Stimulated activated CD4-positive, alpha-beta T cell treated with anti-CD3 and anti-CD28 coated beads, Interleukin-12 subunit alpha, Interleukin-12 subunit beta, amount 100 ng/mL, for 24 hours (primary cell): ENCODE measurements around the gene KCNC4.
A peak's percentile ranks its signal among the peaks of the same experiment; 100 is the strongest.

Experiments used
- DNase-seq, 2 experiments: peaks; one replicate each; pipeline ENCODE4 v3.0.0-alpha.2; 2020; ENCODE audit warnings: low read depth in 2 of 2

The KCNC4 gene

DNA sequence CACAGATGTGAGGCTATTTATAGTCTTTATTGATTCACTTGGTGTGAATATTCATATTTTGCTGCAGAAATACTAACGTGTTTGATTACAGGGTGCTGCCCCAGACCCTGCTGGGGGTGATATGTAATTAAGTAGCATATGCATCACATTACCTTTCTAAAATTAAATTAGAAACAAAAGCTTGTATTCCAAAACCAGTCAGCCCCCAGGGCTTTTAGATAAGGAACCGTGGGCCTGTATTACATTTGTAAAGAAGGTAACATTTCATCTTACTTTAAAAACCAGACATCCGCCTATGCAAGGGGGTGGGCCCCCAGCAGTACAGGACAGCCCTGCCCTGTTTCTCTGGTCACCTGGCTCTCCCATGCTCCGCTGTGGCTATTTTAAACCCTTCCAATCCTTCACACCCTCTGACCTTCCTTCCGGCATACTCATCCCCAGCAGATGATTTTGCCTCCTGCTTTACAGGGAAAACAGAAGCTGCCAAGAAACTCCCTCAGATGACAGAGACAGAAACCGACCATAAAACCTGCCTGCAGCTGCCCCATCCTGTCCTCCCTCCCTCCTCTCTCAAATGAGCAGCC is 22.0 kb upstream of the KCNC4 start:
- no peak for DNase-seq

- no peak for DNase-seq
Measured at GRCh38 chr1:110189181-110189580, 20.9 kb upstream of the KCNC4 start.

DNA sequence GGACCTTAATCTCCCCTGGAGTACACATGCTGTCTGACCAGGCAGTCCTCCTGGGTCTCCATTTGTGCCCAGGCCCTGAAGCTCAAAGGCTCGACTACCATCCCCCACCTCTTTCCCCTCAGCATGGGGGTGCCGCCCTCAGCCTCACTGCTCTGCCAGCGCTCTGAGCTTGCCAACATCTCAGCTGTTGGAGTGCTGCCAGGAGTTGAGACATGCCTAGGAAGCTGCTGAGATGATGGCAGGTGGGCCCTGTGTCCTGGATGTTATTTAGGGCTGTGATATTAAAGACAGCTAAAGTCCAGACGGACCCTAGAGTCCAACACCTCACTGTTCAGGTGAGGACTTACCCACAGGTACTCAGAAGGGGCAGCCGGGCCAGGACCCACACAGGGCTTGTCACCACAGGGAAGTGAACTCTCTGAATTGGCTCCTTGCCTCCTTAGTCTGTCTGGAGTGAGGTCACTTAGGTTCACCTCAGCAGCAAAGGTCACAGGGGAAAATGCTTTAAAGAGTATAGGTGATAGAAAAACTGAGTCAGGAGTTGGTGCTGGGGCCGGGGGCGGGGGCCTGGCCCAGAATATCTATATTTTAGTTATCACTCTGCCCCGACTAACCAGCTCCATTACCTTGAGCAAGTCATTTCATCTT is 19.7 kb upstream of the KCNC4 start:
- DNase-seq, result no peak

GRCh38 chr1:110192541-110192940 is 17.6 kb upstream of the KCNC4 start:
- no peak for DNase-seq

DNA sequence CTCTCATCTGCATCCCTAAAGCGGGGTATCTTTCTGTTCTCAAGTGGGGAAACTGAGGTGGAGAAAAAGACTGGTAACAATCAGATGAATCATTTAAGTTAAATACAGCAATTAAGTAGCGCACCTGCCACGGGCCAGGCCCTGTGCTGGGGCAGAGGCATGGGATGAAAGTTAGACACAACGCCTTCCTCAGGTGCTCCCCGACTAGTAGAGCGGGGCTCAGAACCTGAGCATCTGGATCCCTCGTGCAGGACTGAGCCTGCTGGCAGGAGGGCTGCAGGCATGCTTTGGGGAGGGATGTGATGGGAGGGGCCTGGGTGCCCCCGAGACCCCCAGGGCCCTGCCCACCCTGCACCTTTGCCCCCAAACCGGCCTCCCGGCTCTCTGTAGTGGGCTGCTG is 14.9 kb upstream of the KCNC4 start:
- no peak for DNase-seq

- peak; percentile 12 to 23 for DNase-seq
Measured at GRCh38 chr1:110196917-110197765, 13.0 kb upstream of the KCNC4 start.

DNA sequence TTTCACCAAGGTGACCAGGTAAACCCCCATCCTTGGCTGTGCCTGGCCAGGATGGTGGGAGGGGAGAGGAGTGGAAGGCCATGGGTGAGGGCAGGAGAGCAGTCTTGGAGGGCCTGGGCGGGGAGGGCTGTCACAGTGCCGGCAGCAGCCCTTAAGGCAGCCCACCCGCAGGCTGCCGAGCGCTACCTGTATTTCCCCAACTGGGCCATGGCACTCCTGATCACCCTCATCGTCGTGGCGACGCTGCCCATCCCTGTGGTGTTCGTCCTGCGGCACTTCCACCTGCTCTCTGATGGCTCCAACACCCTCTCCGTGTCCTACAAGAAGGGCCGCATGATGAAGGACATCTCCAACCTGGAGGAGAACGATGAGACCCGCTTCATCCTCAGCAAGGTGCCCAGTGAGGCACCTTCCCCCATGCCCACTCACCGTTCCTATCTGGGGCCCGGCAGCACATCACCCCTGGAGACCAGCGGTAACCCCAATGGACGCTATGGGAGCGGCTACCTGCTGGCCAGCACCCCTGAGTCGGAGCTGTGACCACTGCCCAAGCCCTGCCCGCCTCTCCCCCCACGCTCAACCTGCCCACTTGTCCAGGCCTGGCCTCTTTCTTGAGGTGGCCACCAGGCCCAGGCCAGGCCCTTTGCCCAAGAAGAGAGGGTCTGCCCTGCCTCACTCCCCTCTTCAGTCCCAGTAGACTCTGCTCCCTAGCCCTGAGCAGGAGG is 12.0 kb upstream of the KCNC4 start:
- DNase-seq, result no peak

DNA sequence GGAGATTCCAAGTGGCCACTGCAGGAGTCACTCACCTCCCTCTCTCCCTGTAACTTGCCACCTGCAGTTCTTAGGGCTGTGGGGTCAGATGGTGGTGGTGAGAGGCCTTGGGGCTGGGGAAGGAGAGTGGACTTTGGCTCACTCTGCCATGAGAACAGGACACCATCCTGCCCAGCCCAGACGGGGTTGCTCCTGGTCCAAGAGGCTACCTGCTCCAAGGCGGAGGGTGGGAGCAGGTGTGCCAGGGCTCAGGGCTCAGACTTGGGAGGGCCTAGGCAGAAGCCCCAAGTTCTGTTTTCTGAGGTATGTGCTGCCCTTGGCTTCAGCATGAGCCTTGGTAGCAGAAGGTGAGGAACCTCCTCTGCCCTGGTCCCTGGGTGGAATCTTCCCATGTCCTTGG is 11.4 kb upstream of the KCNC4 start:
- DNase-seq, result no peak

- no peak for DNase-seq
Measured at GRCh38 chr1:110200190-110200589, 9.9 kb upstream of the KCNC4 start.

GRCh38 chr1:110200666-110201065 is 9.4 kb upstream of the KCNC4 start:
- no peak for DNase-seq

GRCh38 chr1:110201157-110201825 is 8.8 kb upstream of the KCNC4 start:
- DNase-seq, result no peak

DNA sequence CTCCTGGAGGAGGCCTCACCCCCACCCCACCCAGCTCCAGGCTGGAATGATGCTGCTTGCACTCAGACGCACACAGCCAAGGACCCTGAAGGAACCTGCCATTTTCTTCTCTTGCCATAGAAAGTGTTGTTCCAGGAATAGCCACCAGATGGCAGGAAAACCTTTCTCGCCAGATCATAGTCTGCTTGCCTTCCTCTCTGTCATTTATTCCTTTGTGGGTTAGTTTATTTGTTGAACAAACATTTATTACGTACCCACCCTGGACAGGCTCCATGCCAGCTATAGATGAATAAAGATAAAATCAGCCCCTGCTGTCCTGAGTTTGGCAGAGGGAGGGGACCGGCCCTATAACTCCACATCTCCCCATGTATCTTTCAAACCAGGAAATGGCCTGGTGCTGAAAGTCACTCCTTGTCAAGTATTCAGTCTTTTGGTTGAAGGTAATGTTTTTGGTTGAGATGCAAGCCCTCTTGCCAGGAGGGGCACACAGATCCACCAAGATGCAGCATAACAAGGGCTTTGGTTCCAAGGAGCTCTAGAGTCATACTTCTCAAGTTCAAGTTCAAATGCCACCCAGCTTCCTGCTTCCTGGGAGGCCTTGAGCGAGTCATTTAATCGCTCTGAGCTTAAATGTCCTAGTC is 7.0 kb upstream of the KCNC4 start:
- DNase-seq, result peak; percentile 28 to 62

- no peak for DNase-seq
Measured at GRCh38 chr1:110205156-110205555, 5.0 kb upstream of the KCNC4 start.

GRCh38 chr1:110205591-110206155 is 4.4 kb upstream of the KCNC4 start:
- DNase-seq, result no peak

GRCh38 chr1:110206261-110206920 is 3.7 kb upstream of the KCNC4 start:
- no peak for DNase-seq

DNA sequence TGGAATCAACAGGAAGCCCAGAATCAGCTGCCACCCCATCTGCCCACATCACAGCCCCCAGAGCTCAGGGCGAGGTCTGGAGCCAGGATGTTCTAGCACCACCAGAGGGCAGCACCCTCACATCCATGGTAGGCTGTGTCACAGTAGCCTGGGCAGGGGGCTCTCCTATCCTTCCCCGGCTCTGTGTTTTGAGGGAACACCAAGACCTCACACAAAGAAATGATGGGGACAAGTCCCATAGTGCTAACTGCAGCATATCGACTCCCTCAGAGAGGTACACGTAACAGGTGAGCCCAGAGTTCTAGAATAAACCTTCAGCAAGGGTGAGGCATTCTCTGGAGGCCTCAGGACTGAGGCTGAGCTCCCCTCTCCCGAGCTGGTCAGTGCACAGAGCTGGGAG is 2.3 kb upstream of the KCNC4 start:
- DNase-seq, result peak; percentile 48 to 78

GRCh38 chr1:110208916-110209645 is 1.0 kb upstream of the KCNC4 start:
- no peak for DNase-seq

GRCh38 chr1:110210604-110211495 is 736 bp downstream of the KCNC4 start:
- peak; percentile 24 to 52 for DNase-seq
